ENCODE measurements around the gene SSBP1.

GRCh38 chr7:141710301-141710700, 27.9 kb upstream of the SSBP1 start:
- TF ChIP-seq CTCF (IDR thresholded peaks at IDR 0.05) (no peak), EP300 (IDR thresholded peaks at IDR 0.05) (no peak)
